ENCODE data around the gene IQGAP2. TPM values are rescaled to one million over a fixed set of nuclear protein-coding genes. Genes with fewer than 3 reads are reported as not detected.

IQGAP2 gene
- total and polyA plus RNA-seq, 2 of the 8 experiments (the other 6 are each of a cell fraction or from before 2014, with no cell fraction given): 19.7 to 66.0 TPM

DNA sequence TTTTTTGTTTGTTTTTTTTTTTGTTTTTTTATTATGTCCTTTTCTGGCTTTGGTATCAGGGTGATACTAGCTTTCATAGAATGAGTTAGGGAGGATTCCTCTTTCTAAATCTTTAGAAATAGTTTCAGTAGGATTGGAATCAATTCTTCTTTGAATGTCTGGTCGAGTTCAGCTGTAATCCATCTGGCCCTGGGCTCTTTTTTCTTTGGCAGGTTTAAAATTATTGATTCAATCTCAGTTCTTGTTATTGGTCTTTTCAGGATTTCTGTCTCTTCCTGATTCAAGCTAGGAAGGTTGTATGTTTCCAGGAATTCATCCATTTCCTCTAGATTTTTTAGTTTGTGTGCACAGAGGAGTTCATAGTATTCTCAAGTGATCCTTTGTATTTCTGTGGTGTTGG lies 34.9 kb downstream of the IQGAP2 start:
- Histone ChIP-seq H2AFZ (ENCODE audit: low read length) (no peak overlapping the region), H3K4me2 (ENCODE audit: insufficient read depth in 1 of 2, low read depth in 2 of 2, low read length in 2 of 2) (no peak overlapping the region), H4K5ac (ENCODE audit: insufficient read length, low read depth, low read length) (no peak overlapping the region), H3K4ac (replicated peaks; ENCODE audit: insufficient read length, low read depth, low read length) (no peak overlapping the region), H3K27ac (ENCODE audit: low read depth, low read length) (no peak overlapping the region), H3K23ac (ENCODE audit: insufficient read length) (no peak overlapping the region), H2AK5ac (ENCODE audit: low read depth, low read length) (no peak overlapping the region), H3K27me3 (replicated peaks in 1 of 4; ENCODE audit: control insufficient read depth in 3 of 4, extremely low read depth in 1 of 4, insufficient read depth in 3 of 4, low read length in 3 of 4) (no peaks in the 10 kb centered on the region), H2BK20ac (ENCODE audit: low read length) (no peak overlapping the region), H3K79me1 (ENCODE audit: low read depth, low read length) (no peaks in the 10 kb centered on the region; the same call in 1 of the 2 replicates), H3K4me1 (replicated peaks in 1 of 4; ENCODE audit: control insufficient read depth in 3 of 4, insufficient read depth in 4 of 4, low read length in 3 of 4) (no peaks in the 10 kb centered on the region), H3K4me3 (ENCODE audit: extremely low read depth in 1 of 4, insufficient read depth in 2 of 4, low read depth in 3 of 4, low read length in 4 of 4) (no peak overlapping the region), H4K91ac (replicated peaks; ENCODE audit: insufficient read length, low read length) (no peak overlapping the region), H4K8ac (ENCODE audit: extremely low read depth, insufficient read depth, low read length) (no peak overlapping the region), H3K14ac (ENCODE audit: insufficient read length) (no peak overlapping the region), H2BK15ac (ENCODE audit: low read length) (no peak overlapping the region), H3K9me3 (ENCODE audit: insufficient read depth in 2 of 2, low read depth in 1 of 2, low read length in 1 of 2) (0 out of 4 replicates have a peak, but pooled peaks cover 0 to 6% of the 10 kb centered on the region in 2 experiments), H3K79me2 (ENCODE audit: control insufficient read depth in 1 of 2, insufficient read depth in 2 of 2, low read length in 2 of 2) (peaks cover 2 to 63% of the 10 kb centered on the region in 2 experiments; a peak in 2 of 4 replicates), H3K56ac (replicated peaks; ENCODE audit: insufficient read length, low read depth, low read length) (no peak overlapping the region), H3K23me2 (ENCODE audit: low read depth, low read length) (no peaks in the 10 kb centered on the region), H3K36me3 (ENCODE audit: control insufficient read depth in 2 of 4, insufficient read depth in 4 of 4, low read length in 3 of 4) (no peaks in the 10 kb centered on the region), H4K20me1 (replicated peaks in 1 of 2; ENCODE audit: control insufficient read depth in 1 of 2, insufficient read depth in 2 of 2, low read length in 2 of 2) (no peaks in the 10 kb centered on the region), H2BK120ac (replicated peaks; ENCODE audit: low read depth, low read length) (no peak overlapping the region), H3K9ac (replicated peaks in 1 of 4; ENCODE audit: extremely low read depth in 1 of 4, low read depth in 3 of 4, low read length in 3 of 4) (no peak overlapping the region), H2BK12ac (ENCODE audit: low read depth, low read length) (no peak overlapping the region), H2BK5ac (ENCODE audit: low read depth, low read length) (no peak overlapping the region), H3K18ac (ENCODE audit: extremely low read depth, low read length) (no peak overlapping the region)
- CTCF ChIA-PET (ENCODE audit: partially characterized antibody): interaction anchor here (0.7 to 1.2 kb wide), 2 partner anchors 34 to 105 kb away, joined by 3 read pairs; no protein-coding TSS in a partner anchor
- no peak for DNase-seq (ENCODE audit: low read depth in 1 of 2, low spot score in 2 of 2)
- POLR2A ChIA-PET (ENCODE audit: partially characterized antibody): no interaction called here
- no peak for FAIRE-seq
- 86% methylated on average over 1 of the region's 1 CpG; no CpG with 5 or more reads in 1 of the 2 experiments for WGBS, 2 experiments (ENCODE audit: extremely low coverage in 1 of 2, insufficient coverage in 1 of 2, insufficient read length in 1 of 2, insufficient replicate concordance in 2 of 2, low coverage in 1 of 2, low lambda C conversion rate in 2 of 2, missing lambda C conversion rate in 1 of 2)
- TF ChIP-seq YY1 (IDR thresholded peaks at IDR 0.05; ENCODE audit: low read depth, low read length): no peak
- TF ChIP-seq PHF8 (conservative IDR thresholded peaks at IDR 0.05; ENCODE audit: low read depth, low read length): no peak
- no peak for TF ChIP-seq EP300 (IDR thresholded peaks at IDR 0.05; ENCODE audit: borderline replicate concordance in 1 of 2, low read depth in 2 of 2, low read length in 2 of 2)
- no peak for TF ChIP-seq BACH1 (IDR thresholded peaks at IDR 0.05; ENCODE audit: low read length)
- no peak for TF ChIP-seq EZH2 (IDR thresholded peaks at IDR 0.05; ENCODE audit: low read depth, low read length, severe bottlenecking)
- no peak for TF ChIP-seq RAD21 (IDR thresholded peaks at IDR 0.05 in 1 of 2, conservative IDR thresholded peaks at IDR 0.05 in 1 of 2; ENCODE audit: low read depth in 2 of 2, low read length in 2 of 2)
- no peak for TF ChIP-seq JUN (IDR thresholded peaks at IDR 0.05; ENCODE audit: low read depth, low read length)
- TF ChIP-seq CHD2 (IDR thresholded peaks at IDR 0.05; ENCODE audit: low read length): no peak
- no peak for TF ChIP-seq ASH2L (IDR thresholded peaks at IDR 0.05; ENCODE audit: low read length)
- no peak for TF ChIP-seq HDAC6 (IDR thresholded peaks at IDR 0.05; ENCODE audit: low read depth, low read length)
- TF ChIP-seq TEAD4 (IDR thresholded peaks at IDR 0.05; ENCODE audit: low read depth, low read length): no peak
- no peak for TF ChIP-seq KDM5A (IDR thresholded peaks at IDR 0.05; ENCODE audit: low read length)
- TF ChIP-seq POLR2A (IDR thresholded peaks at IDR 0.05; ENCODE audit: control extremely low read depth in 1 of 2, low read depth in 2 of 2, low read length in 2 of 2): no peak
- no peak for TF ChIP-seq KDM4A (IDR thresholded peaks at IDR 0.05; ENCODE audit: low read depth, low read length, severe bottlenecking)
- no peak for TF ChIP-seq SIX5 (IDR thresholded peaks at IDR 0.05; ENCODE audit: low read depth, low read length)

Measured in H1 (cell line).